ENCODE measurements around the gene UBE2F. TPM values are rescaled to one million over a fixed set of nuclear protein-coding genes. Genes with fewer than 3 reads are reported as not detected.
A peak's percentile ranks its signal among the peaks of the same experiment; 100 is the strongest.

UBE2F gene
- total RNA-seq, 1 donor from 2014 or later = 56.8 TPM

GRCh38 chr2:238010572-238010971, 43.8 kb downstream of the UBE2F start:
- Mint-ChIP-seq H3K4me3 (no peak overlapping the region), H3K36me3 (ENCODE audit: low read depth) (peaks cover 9% of the 10 kb centered on the region), H3K27me3 (ENCODE audit: low read depth) (no peaks in the 10 kb centered on the region), H3K27ac (ENCODE audit: unreplicated experiment) (no peak overlapping the region), H3K9me3 (no peaks in the 10 kb centered on the region), H3K4me1 (peaks cover 12% of the 10 kb centered on the region)
- no peak for DNase-seq (ENCODE audit: low read depth, low spot score)
- no peak for TF ChIP-seq CTCF (conservative IDR thresholded peaks at IDR 0.05)

GRCh38 chr2:238013806-238014205, 47.0 kb downstream of the UBE2F start:
- no peak overlapping the region for H3K4me3 Mint-ChIP-seq
- H3K9me3 Mint-ChIP-seq = no peaks in the 10 kb centered on the region
- no peaks in the 10 kb centered on the region for H3K27me3 Mint-ChIP-seq (ENCODE audit: low read depth)
- no peak for TF ChIP-seq CTCF (conservative IDR thresholded peaks at IDR 0.05)
- H3K4me1 Mint-ChIP-seq = peaks cover 12% of the 10 kb centered on the region
- H3K36me3 Mint-ChIP-seq (ENCODE audit: low read depth) = no peaks in the 10 kb centered on the region
- no peak overlapping the region for H3K27ac Mint-ChIP-seq (ENCODE audit: unreplicated experiment)
- no peak for DNase-seq (ENCODE audit: low read depth, low spot score)

- peak; percentile 14 for TF ChIP-seq CTCF (conservative IDR thresholded peaks at IDR 0.05)
- Mint-ChIP-seq H3K9me3 (no peaks in the 10 kb centered on the region), H3K4me1 (peaks cover 4% of the 10 kb centered on the region), H3K27ac (ENCODE audit: unreplicated experiment) (no peak overlapping the region), H3K27me3 (ENCODE audit: low read depth) (no peaks in the 10 kb centered on the region), H3K4me3 (no peak overlapping the region), H3K36me3 (ENCODE audit: low read depth) (no peaks in the 10 kb centered on the region)
- no peak for DNase-seq (ENCODE audit: low read depth, low spot score)
Measured at GRCh38 chr2:238015705-238016104, 48.9 kb downstream of the UBE2F start.

GRCh38 chr2:238016526-238016925, 49.7 kb downstream of the UBE2F start:
- H3K9me3 Mint-ChIP-seq = no peaks in the 10 kb centered on the region
- TF ChIP-seq CTCF (conservative IDR thresholded peaks at IDR 0.05) = no peak
- no peaks in the 10 kb centered on the region for H3K4me1 Mint-ChIP-seq
- H3K36me3 Mint-ChIP-seq (ENCODE audit: low read depth) = no peaks in the 10 kb centered on the region
- no peak overlapping the region for H3K27ac Mint-ChIP-seq (ENCODE audit: unreplicated experiment)
- H3K27me3 Mint-ChIP-seq (ENCODE audit: low read depth) = no peaks in the 10 kb centered on the region
- no peak for DNase-seq (ENCODE audit: low read depth, low spot score)
- H3K4me3 Mint-ChIP-seq = no peak overlapping the region

- H3K27ac Mint-ChIP-seq (ENCODE audit: unreplicated experiment) = no peak overlapping the region
- TF ChIP-seq CTCF (conservative IDR thresholded peaks at IDR 0.05) = no peak
Measured at GRCh38 chr2:238019962-238020361, 53.1 kb downstream of the UBE2F start.

GRCh38 chr2:238020816-238021215, 54.0 kb downstream of the UBE2F start:
- H3K27ac Mint-ChIP-seq (ENCODE audit: unreplicated experiment) = no peak overlapping the region
- H3K27me3 Mint-ChIP-seq (ENCODE audit: low read depth) = no peaks in the 10 kb centered on the region
- no peak for DNase-seq (ENCODE audit: low read depth, low spot score)
- H3K4me1 Mint-ChIP-seq = no peaks in the 10 kb centered on the region
- H3K36me3 Mint-ChIP-seq (ENCODE audit: low read depth) = no peaks in the 10 kb centered on the region
- no peak for TF ChIP-seq CTCF (conservative IDR thresholded peaks at IDR 0.05)
- H3K4me3 Mint-ChIP-seq = no peak overlapping the region
- no peaks in the 10 kb centered on the region for H3K9me3 Mint-ChIP-seq

More at GRCh38 chr2:238019962-238020361, 53.1 kb downstream of the UBE2F start:
- Mint-ChIP-seq H3K9me3 (no peaks in the 10 kb centered on the region), H3K36me3 (ENCODE audit: low read depth) (no peaks in the 10 kb centered on the region), H3K27me3 (ENCODE audit: low read depth) (no peaks in the 10 kb centered on the region), H3K4me1 (no peaks in the 10 kb centered on the region), H3K4me3 (no peak overlapping the region)
- no peak for DNase-seq (ENCODE audit: low read depth, low spot score)

Measured in neural crest cell (in vitro differentiated cells).